Keratinocyte (primary cell): ENCODE data around the gene IER5.

Experiments used
- EZH2 ChIP-seq: IDR thresholded peaks from one replicate; pipeline ENCODE4 v1.6.1; 2012; ENCODE audit warnings: inconsistent platforms, mild to moderate bottlenecking, low read length, moderate library complexity
- TF ChIP-seq, protein P1 (sequence below), 3 experiments: IDR thresholded peaks in 1 of 3; conservative IDR thresholded peaks in 1 of 3; optimal IDR thresholded peaks in 1 of 3; 2 replicates in 2 of 3; 3 replicates in 1 of 3; pipeline versions ENCODE3 to v1.5.1; 2011; ENCODE audit warnings: low read length in 3 of 3, mild to moderate bottlenecking in 3 of 3, moderate library complexity in 2 of 3, control low read depth in 1 of 3, inconsistent platforms in 1 of 3; ENCODE audit not compliant: insufficient read depth in 2 of 3; ENCODE audit errors: extremely low read depth in 1 of 3

DNA sequence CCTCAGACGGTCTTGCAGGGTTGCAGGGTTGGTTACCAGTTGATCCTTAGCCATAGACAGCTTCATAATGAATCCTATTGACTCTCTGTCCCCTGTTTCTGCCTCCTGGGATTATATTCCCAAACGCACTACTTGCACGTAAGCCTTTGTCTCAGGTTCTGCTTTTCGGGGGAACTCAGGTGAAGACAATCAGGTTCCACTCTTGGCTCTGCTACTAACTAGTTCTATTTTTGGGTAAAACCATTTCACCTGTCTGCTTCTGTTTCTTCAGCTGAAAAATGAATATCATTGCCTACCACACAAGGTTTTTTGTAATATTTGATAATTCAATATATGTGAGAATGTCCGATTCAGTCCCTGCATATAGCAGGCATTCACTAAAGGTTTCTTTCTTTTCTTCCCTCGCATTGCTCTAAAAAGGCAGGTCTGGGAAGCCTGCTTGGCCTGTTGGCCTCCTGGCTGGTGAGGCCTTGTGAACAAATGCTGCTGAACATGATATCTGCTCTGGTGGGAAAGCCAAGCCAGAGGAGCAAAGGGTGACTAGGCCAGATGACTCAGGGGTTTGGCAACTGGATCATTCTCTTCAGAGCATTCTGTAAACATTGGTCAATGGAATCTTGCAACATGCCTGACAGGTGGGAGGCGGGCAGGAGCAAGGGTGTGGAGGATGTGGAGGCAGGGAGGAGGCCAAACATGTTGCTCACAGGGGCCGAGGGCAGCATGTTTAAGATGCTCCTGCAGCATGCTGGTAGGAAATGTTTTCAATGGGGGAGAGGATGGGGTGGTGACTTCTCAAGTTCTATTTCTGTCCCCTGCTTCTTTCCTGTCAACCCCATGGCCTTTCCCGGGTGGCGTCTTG lies 23.8 kb downstream of the IER5 start:
- TF ChIP-seq, protein P1, sequence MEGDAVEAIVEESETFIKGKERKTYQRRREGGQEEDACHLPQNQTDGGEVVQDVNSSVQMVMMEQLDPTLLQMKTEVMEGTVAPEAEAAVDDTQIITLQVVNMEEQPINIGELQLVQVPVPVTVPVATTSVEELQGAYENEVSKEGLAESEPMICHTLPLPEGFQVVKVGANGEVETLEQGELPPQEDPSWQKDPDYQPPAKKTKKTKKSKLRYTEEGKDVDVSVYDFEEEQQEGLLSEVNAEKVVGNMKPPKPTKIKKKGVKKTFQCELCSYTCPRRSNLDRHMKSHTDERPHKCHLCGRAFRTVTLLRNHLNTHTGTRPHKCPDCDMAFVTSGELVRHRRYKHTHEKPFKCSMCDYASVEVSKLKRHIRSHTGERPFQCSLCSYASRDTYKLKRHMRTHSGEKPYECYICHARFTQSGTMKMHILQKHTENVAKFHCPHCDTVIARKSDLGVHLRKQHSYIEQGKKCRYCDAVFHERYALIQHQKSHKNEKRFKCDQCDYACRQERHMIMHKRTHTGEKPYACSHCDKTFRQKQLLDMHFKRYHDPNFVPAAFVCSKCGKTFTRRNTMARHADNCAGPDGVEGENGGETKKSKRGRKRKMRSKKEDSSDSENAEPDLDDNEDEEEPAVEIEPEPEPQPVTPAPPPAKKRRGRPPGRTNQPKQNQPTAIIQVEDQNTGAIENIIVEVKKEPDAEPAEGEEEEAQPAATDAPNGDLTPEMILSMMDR (optimal IDR thresholded peaks at IDR 0.05 in 1 of 3, IDR thresholded peaks at IDR 0.05 in 1 of 3, conservative IDR thresholded peaks at IDR 0.05 in 1 of 3; ENCODE audit: extremely low read depth in 1 of 3, insufficient read depth in 2 of 3, low read length in 3 of 3): no peak
- TF ChIP-seq EZH2: no peak
